ENCODE data around the gene PSKH1.

The PSKH1 gene

GRCh38 chr16:67942510-67943255 lies 49.6 kb downstream of the PSKH1 start:
- DNase-seq: no peak

- DNase-seq: no peak
These were observed 50.2 kb downstream of the PSKH1 start for GRCh38 chr16:67943256-67943618.

- DNase-seq: no peak
These were observed 50.8 kb downstream of the PSKH1 start, which contains the start of gene LCAT for GRCh38 chr16:67943619-67944504. Gene LCAT, minus strand, starts transcription at chr16:67944120. Its CDS starts 19 bp downstream, at chr16:67944101.

- no peak for DNase-seq
These were observed 51.8 kb downstream of the PSKH1 start for GRCh38 chr16:67944690-67945391.

GRCh38 chr16:67945392-67945933 lies 52.4 kb downstream of the PSKH1 start:
- no peak for DNase-seq

GRCh38 chr16:67946128-67946569 lies 53.1 kb downstream of the PSKH1 start:
- no peak for DNase-seq

- no peak for DNase-seq
These were observed 54.0 kb downstream of the PSKH1 start for GRCh38 chr16:67946966-67947558.

- no peak for DNase-seq
These were observed 55.0 kb downstream of the PSKH1 start for GRCh38 chr16:67948015-67948414.

- no peak for DNase-seq
These were observed 56.6 kb downstream of the PSKH1 start for GRCh38 chr16:67949645-67950044.

- no peak for DNase-seq
These were observed 57.3 kb downstream of the PSKH1 start for GRCh38 chr16:67950335-67950843.

GRCh38 chr16:67951485-67951884 lies 58.4 kb downstream of the PSKH1 start:
- no peak for DNase-seq

GRCh38 chr16:67953641-67954375 lies 60.8 kb downstream of the PSKH1 start:
- DNase-seq: no peak

- no peak for DNase-seq
These were observed 61.6 kb downstream of the PSKH1 start for GRCh38 chr16:67954421-67955196.

GRCh38 chr16:67957622-67958021 lies 64.6 kb downstream of the PSKH1 start:
- no peak for DNase-seq

GRCh38 chr16:67959536-67960329 lies 66.7 kb downstream of the PSKH1 start:
- DNase-seq: no peak

- DNase-seq: no peak
These were observed 68.5 kb downstream of the PSKH1 start for GRCh38 chr16:67961551-67961957.

- no peak for DNase-seq
These were observed 69.1 kb downstream of the PSKH1 start for GRCh38 chr16:67962135-67962534.

- DNase-seq: no peak
These were observed 70.2 kb downstream of the PSKH1 start for GRCh38 chr16:67963292-67963661.

- no peak for DNase-seq
These were observed 70.7 kb downstream of the PSKH1 start for GRCh38 chr16:67963662-67964321.

All from T-helper 9 cell (primary cell).